ENCODE measurements around the gene PTPRCAP.

Gene PTPRCAP

DNA sequence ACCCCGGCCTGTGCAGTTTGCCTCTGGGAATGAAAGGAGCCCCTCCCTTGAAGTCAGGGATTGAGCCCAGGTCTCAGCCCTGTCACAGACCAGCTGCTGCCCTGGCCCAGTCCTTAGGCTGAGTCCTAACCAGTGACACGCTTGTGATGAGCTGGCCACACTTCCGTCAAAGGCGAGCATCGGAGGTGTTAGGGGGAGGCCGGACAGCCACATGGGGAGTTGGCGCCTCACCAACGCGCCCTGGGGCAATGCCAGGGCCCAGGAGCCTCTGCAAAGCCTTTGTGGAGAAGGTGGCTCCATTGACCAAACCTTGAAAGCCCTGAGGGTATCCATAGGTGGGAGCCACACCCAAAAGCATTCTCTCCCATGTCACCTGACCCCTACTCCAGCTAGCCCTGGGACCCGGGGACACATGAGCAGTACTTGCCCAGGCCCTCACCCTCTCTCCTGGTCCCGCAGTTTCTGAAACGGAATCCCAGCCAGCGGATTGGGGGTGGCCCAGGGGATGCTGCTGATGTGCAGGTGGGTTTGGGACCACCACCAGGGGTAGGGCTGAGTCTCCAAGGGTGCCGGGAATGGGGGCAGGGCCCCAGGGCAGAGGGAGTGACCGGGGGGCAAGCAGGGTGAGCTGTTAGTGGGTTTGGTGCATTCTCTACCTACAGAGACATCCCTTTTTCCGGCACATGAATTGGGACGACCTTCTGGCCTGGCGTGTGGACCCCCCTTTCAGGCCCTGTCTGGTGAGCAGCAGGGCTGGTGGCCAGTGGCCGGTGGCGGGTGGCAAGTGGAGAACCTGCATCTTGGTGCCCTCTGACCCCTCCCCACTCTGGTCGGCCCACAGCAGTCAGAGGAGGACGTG lies 3.7 kb downstream of the PTPRCAP start:
- TF ChIP-seq, protein P1, sequence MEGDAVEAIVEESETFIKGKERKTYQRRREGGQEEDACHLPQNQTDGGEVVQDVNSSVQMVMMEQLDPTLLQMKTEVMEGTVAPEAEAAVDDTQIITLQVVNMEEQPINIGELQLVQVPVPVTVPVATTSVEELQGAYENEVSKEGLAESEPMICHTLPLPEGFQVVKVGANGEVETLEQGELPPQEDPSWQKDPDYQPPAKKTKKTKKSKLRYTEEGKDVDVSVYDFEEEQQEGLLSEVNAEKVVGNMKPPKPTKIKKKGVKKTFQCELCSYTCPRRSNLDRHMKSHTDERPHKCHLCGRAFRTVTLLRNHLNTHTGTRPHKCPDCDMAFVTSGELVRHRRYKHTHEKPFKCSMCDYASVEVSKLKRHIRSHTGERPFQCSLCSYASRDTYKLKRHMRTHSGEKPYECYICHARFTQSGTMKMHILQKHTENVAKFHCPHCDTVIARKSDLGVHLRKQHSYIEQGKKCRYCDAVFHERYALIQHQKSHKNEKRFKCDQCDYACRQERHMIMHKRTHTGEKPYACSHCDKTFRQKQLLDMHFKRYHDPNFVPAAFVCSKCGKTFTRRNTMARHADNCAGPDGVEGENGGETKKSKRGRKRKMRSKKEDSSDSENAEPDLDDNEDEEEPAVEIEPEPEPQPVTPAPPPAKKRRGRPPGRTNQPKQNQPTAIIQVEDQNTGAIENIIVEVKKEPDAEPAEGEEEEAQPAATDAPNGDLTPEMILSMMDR (IDR thresholded peaks at IDR 0.05; ENCODE audit: insufficient read depth, low read depth, low read length, missing control alignments), result no peak

DNA sequence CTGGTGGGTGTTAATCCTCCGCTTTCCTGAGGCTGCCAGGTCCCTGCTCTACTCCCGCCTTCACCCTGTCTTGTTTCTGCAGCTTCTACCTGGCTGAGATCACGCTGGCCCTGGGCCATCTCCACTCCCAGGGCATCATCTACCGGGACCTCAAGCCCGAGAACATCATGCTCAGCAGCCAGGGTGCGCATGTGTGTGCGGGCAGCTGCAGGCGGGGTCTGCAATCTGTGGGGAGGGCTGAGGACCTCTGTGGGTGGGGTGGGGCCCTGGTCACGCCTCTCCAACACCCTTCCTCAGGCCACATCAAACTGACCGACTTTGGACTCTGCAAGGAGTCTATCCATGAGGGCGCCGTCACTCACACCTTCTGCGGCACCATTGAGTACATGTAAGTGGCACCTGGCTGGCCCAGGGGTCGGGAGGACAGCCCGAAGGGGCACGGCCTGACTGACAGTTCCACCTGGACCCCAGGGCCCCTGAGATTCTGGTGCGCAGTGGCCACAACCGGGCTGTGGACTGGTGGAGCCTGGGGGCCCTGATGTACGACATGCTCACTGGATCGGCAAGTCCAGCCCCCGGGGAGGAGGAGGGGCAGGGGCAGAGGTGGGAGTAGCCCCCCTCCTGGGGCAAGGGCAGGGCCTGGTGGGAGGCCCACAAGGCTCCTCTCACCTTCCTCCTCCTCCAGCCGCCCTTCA lies 4.7 kb downstream of the PTPRCAP start:
- TF ChIP-seq, protein P1 (IDR thresholded peaks at IDR 0.05; ENCODE audit: insufficient read depth, low read depth, low read length, missing control alignments), result no peak
- no peak for DNase-seq (ENCODE audit: low read depth)
- no peak overlapping the region for H3K4me3 ChIP-seq (ENCODE audit: low read length)

More for the DNA sequence above, 3.7 kb downstream of the PTPRCAP start:
- no peak overlapping the region for H3K4me3 ChIP-seq (ENCODE audit: low read length)
- DNase-seq (ENCODE audit: low read depth), result no peak

DNA sequence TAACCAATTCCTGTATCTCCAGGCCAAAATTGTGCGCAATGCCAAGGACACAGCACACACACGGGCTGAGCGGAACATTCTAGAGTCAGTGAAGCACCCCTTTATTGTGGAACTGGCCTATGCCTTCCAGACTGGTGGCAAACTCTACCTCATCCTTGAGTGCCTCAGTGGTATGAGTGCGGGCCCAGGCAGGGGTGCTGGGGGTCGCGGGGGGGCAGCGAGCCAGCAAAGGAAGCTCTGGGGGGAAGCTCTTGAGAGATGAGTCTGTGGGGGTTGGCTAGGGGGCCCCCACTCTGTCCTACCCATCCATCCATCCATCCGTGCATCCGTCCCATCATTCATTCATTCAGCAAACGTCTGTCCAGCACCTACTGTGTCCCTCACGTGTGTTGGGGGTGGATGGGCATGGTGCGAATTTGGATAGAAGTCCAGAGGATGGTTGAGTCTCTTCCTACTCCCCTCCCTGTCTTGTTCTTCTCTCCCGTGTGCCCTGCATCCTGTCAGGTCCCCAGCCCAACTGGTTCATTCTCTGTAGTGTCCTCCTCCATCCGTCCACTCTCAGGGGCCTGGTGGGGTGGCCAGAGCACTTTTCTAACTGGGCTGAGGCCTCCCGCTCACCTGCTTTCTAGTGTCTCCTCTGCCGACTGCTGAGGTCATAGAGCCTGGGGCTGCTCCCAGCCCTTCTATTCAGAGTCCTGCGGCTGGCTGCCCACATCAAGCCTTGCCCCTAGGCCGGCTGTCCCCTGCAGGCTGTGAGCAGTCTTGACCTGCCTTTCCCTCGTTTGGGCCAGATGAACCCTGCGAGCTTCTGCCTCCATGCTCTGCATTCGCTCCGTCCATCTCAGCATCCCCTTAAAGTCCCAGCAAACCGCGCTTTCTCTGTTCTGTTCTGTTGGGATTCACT lies 5.9 kb downstream of the PTPRCAP start:
- TF ChIP-seq, protein P1 (IDR thresholded peaks at IDR 0.05; ENCODE audit: insufficient read depth, low read depth, low read length, missing control alignments), result no peak
- H3K4me3 ChIP-seq (ENCODE audit: low read length), result no peak overlapping the region
- no peak for DNase-seq (ENCODE audit: low read depth)

DNA sequence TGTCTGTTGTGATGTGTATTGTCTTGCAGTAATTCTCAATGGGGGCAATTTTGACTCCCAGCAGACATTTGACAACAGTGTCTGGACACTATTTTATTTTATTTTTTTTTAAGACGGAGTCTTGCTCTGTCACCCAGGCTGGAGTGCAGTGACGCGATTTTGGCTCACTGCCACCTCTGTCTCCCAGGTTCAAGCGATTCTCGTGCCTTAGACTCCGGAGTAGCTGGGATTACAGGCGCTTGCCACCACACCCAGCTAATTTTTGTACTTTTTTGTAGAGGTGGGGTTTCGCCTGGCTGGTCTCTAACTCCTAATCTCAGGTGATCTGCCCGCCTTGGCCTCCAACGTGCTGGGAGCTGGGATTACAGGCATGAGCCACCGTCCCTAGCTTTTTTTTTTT lies 7.8 kb downstream of the PTPRCAP start:
- TF ChIP-seq, protein P1 (IDR thresholded peaks at IDR 0.05; ENCODE audit: insufficient read depth, low read depth, low read length, missing control alignments), result no peak
- no peak for DNase-seq (ENCODE audit: low read depth)
- H3K4me3 ChIP-seq (ENCODE audit: low read length), result peak overlapping the region; percentile 99

DNA sequence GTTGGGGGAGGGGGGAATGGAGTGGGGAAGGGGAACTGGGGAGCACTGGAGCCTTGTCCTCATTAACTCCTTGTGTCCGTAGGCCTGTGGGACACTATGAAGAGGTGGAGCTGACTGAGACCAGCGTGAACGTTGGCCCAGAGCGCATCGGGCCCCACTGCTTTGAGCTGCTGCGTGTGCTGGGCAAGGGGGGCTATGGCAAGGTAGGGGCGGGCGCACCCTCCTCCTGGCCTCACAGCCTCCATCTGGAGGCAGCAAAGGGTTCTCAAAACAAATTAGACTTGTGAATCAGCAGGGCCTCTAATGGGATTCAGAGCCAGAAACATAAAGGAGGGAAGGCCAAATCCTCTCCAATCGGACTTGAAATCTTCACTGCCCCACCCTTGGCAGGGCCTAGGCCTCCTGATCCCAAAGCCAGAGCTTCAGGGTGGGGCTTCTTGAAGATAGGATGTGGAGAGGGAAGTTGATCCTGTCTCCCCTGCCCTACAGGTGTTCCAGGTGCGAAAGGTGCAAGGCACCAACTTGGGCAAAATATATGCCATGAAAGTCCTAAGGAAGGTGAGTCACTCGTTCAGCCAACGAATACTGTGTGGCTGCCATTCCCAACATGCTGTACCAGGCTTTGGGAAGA lies 8.3 kb downstream of the PTPRCAP start:
- peak; percentile 49 for DNase-seq (ENCODE audit: low read depth)
- TF ChIP-seq, protein P1 (IDR thresholded peaks at IDR 0.05; ENCODE audit: insufficient read depth, low read depth, low read length, missing control alignments), result no peak
- H3K4me3 ChIP-seq (ENCODE audit: low read length), result peak overlapping the region; percentile 99
